GM20000 (cell line): ENCODE measurements around the gene PREB.

Experiments
- DNase-seq: peaks from one replicate; pipeline ENCODE4 v3.0.0; 2012; ENCODE audit warnings: low spot score
- TF ChIP-seq, protein P1 (sequence below): IDR thresholded peaks from 2 replicates; pipeline ENCODE4 v1.5.1; 2012; ENCODE audit warnings: mild to moderate bottlenecking, control low read depth; ENCODE audit errors: extremely low read depth, missing control alignments

The PREB gene

DNA sequence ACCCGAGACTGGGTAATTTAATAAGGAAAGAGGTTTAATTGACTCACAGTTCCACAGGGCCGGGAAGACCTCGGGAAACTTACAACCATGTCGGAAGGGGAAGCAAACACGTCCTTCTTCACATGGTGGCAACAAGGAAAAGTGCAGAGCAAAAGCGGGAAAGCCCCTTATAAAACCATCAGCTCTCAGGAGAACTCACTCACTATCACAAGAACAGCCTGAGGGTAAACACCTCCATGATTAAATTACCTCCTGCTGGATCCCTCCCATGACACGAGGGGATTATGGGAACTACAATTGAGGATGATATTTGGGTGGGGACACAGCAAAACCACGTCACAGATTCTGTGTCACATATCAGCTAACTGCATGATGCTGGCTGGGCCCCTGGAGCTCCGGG, 25.8 kb upstream of the PREB start:
- TF ChIP-seq, protein P1, sequence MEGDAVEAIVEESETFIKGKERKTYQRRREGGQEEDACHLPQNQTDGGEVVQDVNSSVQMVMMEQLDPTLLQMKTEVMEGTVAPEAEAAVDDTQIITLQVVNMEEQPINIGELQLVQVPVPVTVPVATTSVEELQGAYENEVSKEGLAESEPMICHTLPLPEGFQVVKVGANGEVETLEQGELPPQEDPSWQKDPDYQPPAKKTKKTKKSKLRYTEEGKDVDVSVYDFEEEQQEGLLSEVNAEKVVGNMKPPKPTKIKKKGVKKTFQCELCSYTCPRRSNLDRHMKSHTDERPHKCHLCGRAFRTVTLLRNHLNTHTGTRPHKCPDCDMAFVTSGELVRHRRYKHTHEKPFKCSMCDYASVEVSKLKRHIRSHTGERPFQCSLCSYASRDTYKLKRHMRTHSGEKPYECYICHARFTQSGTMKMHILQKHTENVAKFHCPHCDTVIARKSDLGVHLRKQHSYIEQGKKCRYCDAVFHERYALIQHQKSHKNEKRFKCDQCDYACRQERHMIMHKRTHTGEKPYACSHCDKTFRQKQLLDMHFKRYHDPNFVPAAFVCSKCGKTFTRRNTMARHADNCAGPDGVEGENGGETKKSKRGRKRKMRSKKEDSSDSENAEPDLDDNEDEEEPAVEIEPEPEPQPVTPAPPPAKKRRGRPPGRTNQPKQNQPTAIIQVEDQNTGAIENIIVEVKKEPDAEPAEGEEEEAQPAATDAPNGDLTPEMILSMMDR: no peak
- DNase-seq: no peak

DNA sequence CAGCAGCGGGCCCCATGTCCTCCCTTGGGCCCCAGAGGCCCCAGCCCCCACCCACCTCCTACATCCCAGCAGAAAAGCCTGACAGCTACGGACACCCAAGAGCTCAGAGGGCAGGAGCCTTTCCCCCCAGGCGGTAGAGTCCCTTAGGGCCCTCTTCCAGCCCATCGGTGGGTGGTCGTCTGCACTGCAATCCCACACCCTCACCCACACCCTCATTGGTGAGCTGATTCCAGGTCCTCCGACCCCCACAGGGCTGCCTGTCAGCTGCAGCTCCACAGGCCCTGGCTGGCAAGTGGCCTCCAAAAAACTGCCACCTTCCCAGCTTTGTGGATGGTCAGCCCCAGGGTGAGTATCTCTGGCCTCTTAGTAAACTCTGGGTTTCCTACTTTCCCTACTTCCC, 24.8 kb upstream of the PREB start:
- no peak for DNase-seq
- TF ChIP-seq, protein P1: no peak

DNA sequence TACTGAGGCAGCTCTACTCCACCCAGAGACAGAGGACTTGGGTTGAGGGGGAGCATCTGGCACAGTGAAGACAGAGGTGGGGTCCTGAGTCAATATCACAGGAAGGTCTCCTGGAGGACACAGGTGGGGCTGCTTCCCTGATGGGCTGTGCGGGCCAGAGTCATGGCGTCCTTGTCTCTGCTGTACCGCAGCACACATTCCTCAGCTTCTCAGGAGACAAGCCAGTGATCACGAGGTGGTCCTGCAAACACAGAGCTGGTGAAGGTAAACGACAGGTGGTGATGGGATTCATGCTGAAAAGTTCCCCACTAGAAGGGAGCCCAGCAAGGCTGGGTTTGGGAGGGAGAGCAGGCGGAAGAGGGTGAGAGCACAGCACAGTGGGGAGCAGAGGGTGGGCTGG, 24.0 kb upstream of the PREB start:
- TF ChIP-seq, protein P1: no peak
- no peak for DNase-seq

DNA sequence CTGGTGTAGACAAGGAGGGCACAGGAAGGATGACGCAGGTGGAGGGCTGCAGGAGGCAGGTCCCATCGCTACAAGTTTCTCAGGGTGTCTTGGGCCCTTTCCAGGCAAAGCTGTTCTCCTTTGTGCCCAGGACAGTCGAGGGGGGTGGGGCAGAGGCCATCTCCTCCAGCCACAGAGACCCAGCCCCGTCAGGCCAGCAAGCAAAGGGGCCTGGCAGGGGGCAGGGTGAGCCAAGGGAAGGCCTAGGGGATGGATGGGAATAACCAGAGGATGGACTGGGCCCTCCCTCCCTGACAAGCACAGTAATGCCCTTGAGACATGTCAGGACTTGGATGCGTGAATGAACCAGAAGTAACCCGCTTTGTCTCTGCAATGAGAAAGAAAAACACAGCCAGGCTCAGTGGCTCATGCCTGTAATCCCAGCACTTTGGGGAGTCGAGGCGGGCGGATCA, 20.7 kb upstream of the PREB start:
- DNase-seq: no peak
- TF ChIP-seq, protein P1: no peak

DNA sequence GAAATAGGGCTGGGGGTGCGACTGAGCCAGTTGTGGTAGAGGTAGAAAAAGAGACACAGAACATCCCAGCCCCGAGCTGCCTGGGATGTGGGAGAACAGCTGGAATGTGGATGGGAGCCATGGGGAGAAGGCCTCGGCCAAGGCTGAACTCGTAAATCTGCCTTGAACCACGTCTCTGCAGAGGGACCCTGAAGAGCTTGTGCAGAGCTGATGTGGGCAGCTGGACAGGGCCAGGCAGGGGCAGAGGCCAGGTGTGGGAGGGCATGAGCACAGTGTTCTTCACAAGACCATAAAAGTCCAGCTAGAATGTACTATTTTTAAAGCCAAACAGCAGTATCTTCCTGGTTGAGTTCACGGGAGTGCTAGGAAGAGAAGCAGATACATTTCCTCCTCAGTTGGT, 20.1 kb upstream of the PREB start:
- no peak for DNase-seq
- TF ChIP-seq, protein P1: no peak

DNA sequence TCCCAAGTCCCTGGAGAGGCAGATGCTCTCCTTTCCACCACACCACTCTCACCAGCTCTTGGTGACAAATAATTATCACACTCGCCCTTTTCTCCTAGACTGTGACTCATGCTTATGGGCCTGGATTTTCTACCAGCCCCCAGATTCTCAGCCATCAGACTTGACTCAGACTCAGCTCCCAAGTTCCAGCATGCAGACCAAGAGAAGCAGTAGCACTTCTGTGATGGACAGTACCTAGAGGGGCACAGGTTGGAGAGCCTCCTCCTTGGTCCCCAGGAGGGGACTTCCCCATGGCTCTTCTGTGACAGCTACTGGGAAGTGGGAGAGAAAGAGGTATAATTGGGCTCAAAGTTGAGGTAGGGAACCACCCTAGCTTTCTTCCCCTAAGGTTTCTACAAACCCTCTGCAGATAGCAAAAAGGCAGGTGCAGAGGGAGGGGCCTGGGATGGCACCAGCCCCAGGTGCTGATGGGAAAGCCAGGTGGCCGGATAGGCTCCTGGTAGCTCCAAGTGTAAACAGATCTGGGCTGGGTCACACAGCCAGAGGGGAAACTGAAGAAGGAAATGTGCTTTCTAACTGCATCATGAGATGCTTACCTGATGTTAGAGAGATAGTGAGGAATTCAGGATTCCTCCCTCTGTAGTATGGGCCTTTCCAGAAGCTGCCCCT, 18.5 kb upstream of the PREB start:
- no peak for DNase-seq

DNA sequence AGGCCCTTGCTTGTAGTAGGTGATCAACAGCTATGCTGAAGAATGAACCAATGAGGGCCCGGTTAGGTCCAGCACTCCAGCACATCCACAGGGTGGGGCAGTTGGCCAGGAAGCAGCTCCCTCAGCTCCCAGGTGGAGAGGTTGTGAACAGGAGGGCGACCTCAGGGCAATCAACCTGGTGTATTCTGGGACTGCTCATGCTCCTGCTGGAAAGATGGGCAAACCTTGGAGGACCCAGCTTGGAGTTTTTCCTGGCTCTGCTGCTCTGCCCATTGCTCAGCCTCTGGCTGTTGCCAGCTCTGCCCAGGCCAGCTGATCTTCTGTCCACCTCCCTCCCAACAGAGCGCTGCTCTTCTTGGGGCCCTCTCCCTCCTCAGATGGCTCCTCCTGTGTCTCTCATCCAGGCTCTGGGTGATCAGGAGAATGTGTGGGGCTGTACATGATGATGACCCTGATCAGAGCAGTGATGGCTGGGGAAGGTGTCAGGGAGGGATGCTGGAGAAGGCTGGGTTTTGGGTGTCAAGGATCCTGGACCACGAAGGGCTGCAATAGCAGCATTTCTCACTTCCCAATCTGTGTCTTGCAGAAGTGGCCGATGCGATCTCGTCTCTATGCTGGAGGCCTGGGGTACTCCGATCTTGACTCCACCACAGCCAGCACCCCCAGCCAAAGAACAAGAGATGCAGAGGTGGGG, 17.8 kb upstream of the PREB start:
- TF ChIP-seq, protein P1: no peak
- DNase-seq: no peak

More for the DNA sequence above, 18.5 kb upstream of the PREB start:
- TF ChIP-seq, protein P1: no peak
